Uterus (tissue), 4 donors: ENCODE data around the gene STK38. TPM values are rescaled to one million over a fixed set of nuclear protein-coding genes. Genes with fewer than 3 reads are reported as not detected.

Experiments used
- DNase-seq, 2 donors: peaks; one replicate each; pipeline ENCODE4 v3.0.0-alpha.2; 2019 to 2020
- H3K27ac ChIP-seq, 2 donors: fragments of 200-600 bp; sonication (generic); 1 replicate in 1 of 2; 2 replicates in 1 of 2; pipeline ENCODE4 v1.5.1; 2016 to 2018
- H3K27me3 ChIP-seq, 2 donors: fragments of 200-600 bp; sonication (generic); one replicate each; pipeline ENCODE4 v1.5.1; 2018 to 2019; ENCODE audit warnings: control low read depth in 1 of 2
- H3K36me3 ChIP-seq, 2 donors: fragments of 200-600 bp; sonication (generic); one replicate each; pipeline ENCODE4 v1.5.1; 2019; ENCODE audit warnings: control low read depth in 1 of 2
- H3K4me1 ChIP-seq, 2 donors: fragments of 200-600 bp; sonication (generic); one replicate each; pipeline ENCODE4 v1.5.1; 2018 to 2019; ENCODE audit warnings: control low read depth in 1 of 2
- H3K4me3 ChIP-seq, 2 donors: fragments of 200-600 bp; sonication (generic); 1 replicate in 1 of 2; 2 replicates in 1 of 2; pipeline ENCODE4 v1.5.1; 2018 to 2019; ENCODE audit warnings: mild to moderate bottlenecking in 1 of 2
- H3K9me3 ChIP-seq, 2 donors: fragments of 200-600 bp; sonication (generic); one replicate each; pipeline ENCODE4 v1.5.1; 2019; ENCODE audit warnings: control low read depth in 1 of 2
- POLR2A ChIP-seq, 2 donors: fragments of 450-650 bp; IDR thresholded peaks; one replicate each; pipeline ENCODE4 v1.6.1; 2016; ENCODE audit warnings: antibody characterized with exemption in 2 of 2, mild to moderate bottlenecking in 1 of 2, moderate library complexity in 1 of 2
- intact Hi-C: fragments of 100-400 bp; cut with DNase I; formaldehyde crosslinking; loops from one replicate; pipeline ENCODE4 v1.15.1; 2023; ENCODE audit warnings: low total_unique reads
- total RNA-seq, 4 donors: library from RNA; depleted of rRNA in 3 of 4; stranded (reverse); fragments of >200 nt in 3 of 4; gene quantifications; one replicate each; pipeline versions ENCODE4 v1.1.0 to v1.2.4, GENCODE V29; 2014 to 2023
- TF ChIP-seq, protein P1 (sequence below), 4 experiments: fragments of 200-600 bp in 2 of 4; fragments of 450-650 bp in 2 of 4; sonication (generic) in 2 of 4; IDR thresholded peaks; one replicate each; pipeline ENCODE4 v1.5.1; 2016 to 2019; ENCODE audit warnings: antibody characterized with exemption in 4 of 4, mild to moderate bottlenecking in 2 of 4, moderate library complexity in 1 of 4
- donor health status: DM: yes; HTN: yes; CAD: no.

The STK38 gene
- total RNA-seq, 4 donors from 2014 or later = 10.6 to 30.0 (median 20.5) TPM

DNA sequence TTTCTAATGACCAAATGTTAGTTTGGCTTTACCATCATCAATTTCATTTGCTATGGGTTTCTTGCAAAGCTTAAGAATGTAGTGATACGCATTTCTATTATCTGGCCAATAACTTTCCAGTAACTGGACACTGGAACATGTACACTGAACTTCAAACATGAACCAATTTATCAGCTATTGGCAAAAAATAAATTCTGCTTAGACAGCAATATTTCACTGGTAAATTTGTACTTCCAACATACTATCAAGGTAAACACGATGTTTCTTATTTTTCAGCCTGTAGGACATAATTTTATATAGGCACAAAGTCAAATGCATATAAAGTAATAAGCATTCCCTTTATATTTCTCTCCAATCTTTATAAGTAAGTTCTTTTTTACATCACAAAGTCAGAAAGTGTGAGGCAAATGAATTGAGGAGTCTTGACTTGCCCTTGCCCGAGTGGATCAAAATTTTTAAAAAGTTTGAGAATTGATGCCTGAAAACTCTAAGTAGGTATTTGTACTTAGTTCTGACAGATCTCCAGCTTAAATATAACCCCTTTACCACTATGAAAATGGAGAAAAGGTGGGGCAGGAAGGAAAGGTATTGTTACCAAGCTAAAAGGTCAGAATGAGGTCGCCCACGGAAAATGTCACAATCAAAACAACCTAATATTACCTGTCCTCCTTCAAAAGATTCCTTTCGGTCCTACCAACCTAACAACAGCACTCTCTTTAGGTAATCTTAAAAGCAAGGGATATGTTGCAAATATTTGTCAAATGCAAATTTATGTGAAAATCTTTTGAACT lies 41.3 kb downstream of the STK38 start:
- Histone ChIP-seq H3K27ac (no peak overlapping the region), H3K4me1 (no peaks in the 10 kb centered on the region), H3K4me3 (no peak overlapping the region), H3K9me3 (no peaks in the 10 kb centered on the region), H3K27me3 (no peaks in the 10 kb centered on the region), H3K36me3 (no peaks in the 10 kb centered on the region)
- intact Hi-C loops = no loop called here
- no peak for TF ChIP-seq POLR2A (IDR thresholded peaks at IDR 0.05)
- TF ChIP-seq, protein P1, sequence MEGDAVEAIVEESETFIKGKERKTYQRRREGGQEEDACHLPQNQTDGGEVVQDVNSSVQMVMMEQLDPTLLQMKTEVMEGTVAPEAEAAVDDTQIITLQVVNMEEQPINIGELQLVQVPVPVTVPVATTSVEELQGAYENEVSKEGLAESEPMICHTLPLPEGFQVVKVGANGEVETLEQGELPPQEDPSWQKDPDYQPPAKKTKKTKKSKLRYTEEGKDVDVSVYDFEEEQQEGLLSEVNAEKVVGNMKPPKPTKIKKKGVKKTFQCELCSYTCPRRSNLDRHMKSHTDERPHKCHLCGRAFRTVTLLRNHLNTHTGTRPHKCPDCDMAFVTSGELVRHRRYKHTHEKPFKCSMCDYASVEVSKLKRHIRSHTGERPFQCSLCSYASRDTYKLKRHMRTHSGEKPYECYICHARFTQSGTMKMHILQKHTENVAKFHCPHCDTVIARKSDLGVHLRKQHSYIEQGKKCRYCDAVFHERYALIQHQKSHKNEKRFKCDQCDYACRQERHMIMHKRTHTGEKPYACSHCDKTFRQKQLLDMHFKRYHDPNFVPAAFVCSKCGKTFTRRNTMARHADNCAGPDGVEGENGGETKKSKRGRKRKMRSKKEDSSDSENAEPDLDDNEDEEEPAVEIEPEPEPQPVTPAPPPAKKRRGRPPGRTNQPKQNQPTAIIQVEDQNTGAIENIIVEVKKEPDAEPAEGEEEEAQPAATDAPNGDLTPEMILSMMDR (IDR thresholded peaks at IDR 0.05) = no peak
- no peak for DNase-seq

DNA sequence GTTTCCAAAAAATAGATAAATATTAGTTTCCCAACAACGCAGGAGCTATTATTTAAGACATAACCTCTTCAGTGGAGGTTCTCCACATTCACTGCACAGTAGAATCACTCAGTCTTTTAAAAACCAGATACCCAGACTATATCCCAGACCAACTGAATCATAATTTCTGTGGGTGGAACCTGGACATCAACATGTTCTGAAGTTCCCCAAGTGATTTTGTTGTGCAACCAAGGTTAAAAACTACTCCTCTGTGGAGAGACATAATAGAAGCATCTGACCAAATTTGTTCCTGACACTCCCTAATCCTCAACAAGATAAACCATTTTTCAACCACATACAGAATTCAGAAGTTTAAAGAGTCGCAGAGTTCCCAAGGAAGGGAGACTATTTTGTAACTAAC lies 42.3 kb downstream of the STK38 start:
- intact Hi-C loops = no loop called here
- Histone ChIP-seq H3K27me3 (no peaks in the 10 kb centered on the region), H3K27ac (no peak overlapping the region), H3K4me1 (no peaks in the 10 kb centered on the region), H3K36me3 (no peaks in the 10 kb centered on the region), H3K9me3 (no peaks in the 10 kb centered on the region), H3K4me3 (no peak overlapping the region)
- DNase-seq = no peak
- TF ChIP-seq, protein P1 (IDR thresholded peaks at IDR 0.05) = no peak
- TF ChIP-seq POLR2A (IDR thresholded peaks at IDR 0.05) = no peak

DNA sequence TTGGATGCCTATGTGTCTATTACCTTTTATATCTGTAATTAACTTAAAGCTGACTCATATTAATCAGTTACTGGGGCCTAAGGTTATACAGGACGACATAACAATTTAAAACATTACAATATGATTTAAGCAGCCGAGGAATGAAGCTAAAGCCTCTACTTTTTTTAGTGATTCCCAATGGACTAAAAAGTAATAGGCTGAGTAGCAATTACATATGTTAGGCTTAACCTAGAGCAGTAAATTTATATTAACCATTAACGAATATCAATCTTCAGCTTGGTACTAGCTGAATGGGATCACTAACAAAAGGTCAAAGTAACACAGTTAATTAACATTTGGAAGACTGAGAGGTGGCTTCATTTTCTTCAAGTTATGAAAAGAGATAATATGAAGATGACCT lies 43.1 kb downstream of the STK38 start:
- H3K4me1 ChIP-seq = no peaks in the 10 kb centered on the region
- H3K27me3 ChIP-seq = no peaks in the 10 kb centered on the region
- H3K9me3 ChIP-seq = no peaks in the 10 kb centered on the region
- no peaks in the 10 kb centered on the region for H3K36me3 ChIP-seq
- TF ChIP-seq POLR2A (IDR thresholded peaks at IDR 0.05) = no peak
- TF ChIP-seq, protein P1 (IDR thresholded peaks at IDR 0.05) = no peak
- no peak for DNase-seq
- H3K27ac ChIP-seq = no peak overlapping the region
- H3K4me3 ChIP-seq = no peak overlapping the region
- intact Hi-C loops = no loop called here

DNA sequence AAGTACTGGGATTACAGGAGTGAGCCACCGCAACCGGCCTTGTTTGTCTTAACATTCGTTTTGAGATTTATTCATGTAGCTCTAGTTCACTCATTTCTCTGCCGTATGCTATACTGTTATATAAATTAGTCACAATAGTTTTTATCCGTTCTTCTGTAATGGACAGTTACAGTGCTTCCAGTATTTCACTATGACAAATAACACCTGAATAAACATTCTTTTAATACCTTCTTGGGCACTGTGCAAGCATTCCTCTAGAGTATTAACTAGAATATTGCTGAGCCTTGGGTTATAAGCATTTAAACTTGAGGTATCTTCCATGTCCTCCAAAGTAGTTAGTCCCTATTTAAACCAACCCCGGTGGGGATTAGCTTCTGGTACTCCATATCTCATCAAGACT lies 45.6 kb downstream of the STK38 start:
- H3K4me3 ChIP-seq = no peak overlapping the region
- no peaks in the 10 kb centered on the region for H3K36me3 ChIP-seq
- H3K9me3 ChIP-seq = no peaks in the 10 kb centered on the region
- no peak overlapping the region for H3K27ac ChIP-seq
- H3K27me3 ChIP-seq = no peaks in the 10 kb centered on the region
- DNase-seq = no peak
- TF ChIP-seq, protein P1 (IDR thresholded peaks at IDR 0.05) = no peak
- no peak for TF ChIP-seq POLR2A (IDR thresholded peaks at IDR 0.05)
- no peaks in the 10 kb centered on the region for H3K4me1 ChIP-seq
- intact Hi-C loops = no loop called here

DNA sequence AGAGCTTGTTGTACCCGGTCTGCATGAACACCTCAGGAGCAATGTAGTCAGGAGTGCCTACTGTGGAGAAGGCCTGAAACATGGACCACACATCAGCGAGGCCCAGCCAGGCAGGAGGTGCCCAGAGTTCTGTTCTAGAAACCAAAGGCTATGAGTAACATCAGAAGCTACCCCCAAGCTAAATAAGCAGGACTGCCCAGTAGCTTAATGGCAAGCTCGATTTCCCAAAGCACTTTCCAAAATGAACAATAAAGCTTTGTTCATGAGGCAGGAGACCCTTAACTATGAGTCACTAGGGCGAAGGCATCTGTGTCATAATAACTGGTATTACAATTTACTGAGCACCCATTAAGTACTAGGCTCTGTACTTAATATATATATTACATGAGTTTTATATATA lies 47.4 kb downstream of the STK38 start:
- no peak overlapping the region for H3K4me3 ChIP-seq
- H3K27me3 ChIP-seq = no peaks in the 10 kb centered on the region
- H3K4me1 ChIP-seq = no peaks in the 10 kb centered on the region
- H3K9me3 ChIP-seq = no peaks in the 10 kb centered on the region
- no peaks in the 10 kb centered on the region for H3K36me3 ChIP-seq
- TF ChIP-seq POLR2A (IDR thresholded peaks at IDR 0.05) = no peak
- TF ChIP-seq, protein P1 (IDR thresholded peaks at IDR 0.05) = no peak
- no peak overlapping the region for H3K27ac ChIP-seq
- intact Hi-C loops = no loop called here
- DNase-seq = no peak
